ENCODE results near the gene WSB1. TPM values are rescaled to one million over a fixed set of nuclear protein-coding genes. Genes with fewer than 3 reads are reported as not detected.

WSB1 gene
- total and polyA plus RNA-seq, 9 of the 15 experiments (the other 6 are each of a cell fraction or from before 2014, with no cell fraction given), result 22.8 to 229 (median 81.1) TPM

GRCh38 chr17:27333410-27333980 is 39.6 kb downstream of the WSB1 start (continued):
- TF ChIP-seq REST (IDR thresholded peaks at IDR 0.05; ENCODE audit: borderline replicate concordance) (no peak), REST (CRISPR knock-in tag; IDR thresholded peaks at IDR 0.05; ENCODE audit: low read depth) (no peak), CTCF (IDR thresholded peaks at IDR 0.05 in 2 of 3, conservative IDR thresholded peaks at IDR 0.05 in 1 of 3; ENCODE audit: insufficient read depth in 2 of 3, low read depth in 1 of 3, low read length in 3 of 3) (no peak), ZNF444 (CRISPR knock-in tag; IDR thresholded peaks at IDR 0.05) (no peak), XRCC5 (IDR thresholded peaks at IDR 0.05; ENCODE audit: low read depth, low read length) (no peak), PRPF4 (IDR thresholded peaks at IDR 0.05; ENCODE audit: insufficient read depth, low read depth, low read length, poor library complexity, severe bottlenecking) (no peak), RBM17 (IDR thresholded peaks at IDR 0.05; ENCODE audit: borderline replicate concordance, low read depth, low read length) (no peak), ZNF280A (IDR thresholded peaks at IDR 0.05; ENCODE audit: low read depth, partially characterized antibody) (no peak), PREB (CRISPR knock-in tag; IDR thresholded peaks at IDR 0.05) (no peak), SMARCA5 (IDR thresholded peaks at IDR 0.05) (peak; percentile 63; the same call in 1 of the 2 replicates), SAFB (IDR thresholded peaks at IDR 0.05; ENCODE audit: borderline replicate concordance, low read depth, low read length) (no peak), BRCA1 (IDR thresholded peaks at IDR 0.05) (no peak), BRCA1 (CRISPR knock-in tag; IDR thresholded peaks at IDR 0.05) (no peak), PCBP2 (IDR thresholded peaks at IDR 0.05; ENCODE audit: low read depth, low read length, poor library complexity, severe bottlenecking) (no peak), NCOA6 (IDR thresholded peaks at IDR 0.05) (no peak; the same call in 1 of the 2 replicates), NFRKB (IDR thresholded peaks at IDR 0.05; ENCODE audit: low read depth) (peak; percentile 88)
